ENCODE results near the gene RBM15B.
"Not testable (repeated sequence)": the region's sequence is repeated elsewhere in the genome, so short reads cannot be mapped to it uniquely, and the experiment has no call there.

The RBM15B gene

GRCh38 chr3:51384055-51384725, 6.9 kb upstream of the RBM15B start:
- peaks cover 4% of the 10 kb centered on the region for H3K4me1 ChIP-seq (ENCODE audit: insufficient read depth, low read length)
- no peaks in the 10 kb centered on the region for H3K9me3 ChIP-seq (ENCODE audit: control insufficient read depth, insufficient read depth, low read length)
- H3K9ac ChIP-seq (ENCODE audit: low read depth, low read length) = peak overlapping the region; percentile 62
- peaks cover 12% of the 10 kb centered on the region for H3K36me3 ChIP-seq (ENCODE audit: insufficient read depth, low read length)

- H3K36me3 ChIP-seq (ENCODE audit: insufficient read depth, low read length) = peaks cover 16% of the 10 kb centered on the region
- H3K4me1 ChIP-seq (ENCODE audit: insufficient read depth, low read length) = peaks cover 4% of the 10 kb centered on the region
- 0 out of 2 replicates have a peak, but pooled peaks cover 3% of the 10 kb centered on the region for H3K9me3 ChIP-seq (ENCODE audit: control insufficient read depth, insufficient read depth, low read length)
- peak within 1 kb of the TSS; percentile 81 for H3K9ac ChIP-seq (ENCODE audit: low read depth, low read length)
These were observed 6.2 kb upstream of the RBM15B start, which contains the start of gene MANF for GRCh38 chr3:51384726-51385473. Gene MANF (plus strand): TSS chr3:51385291. CDS start chr3:51385343, 52 bp downstream.

- 0 out of 2 replicates have a peak, but pooled peaks cover 5% of the 10 kb centered on the region for H3K9me3 ChIP-seq (ENCODE audit: control insufficient read depth, insufficient read depth, low read length)
- H3K4me1 ChIP-seq (ENCODE audit: insufficient read depth, low read length) = peaks cover 4% of the 10 kb centered on the region
- peak overlapping the region; percentile 81 for H3K9ac ChIP-seq (ENCODE audit: low read depth, low read length)
- peaks cover 19% of the 10 kb centered on the region for H3K36me3 ChIP-seq (ENCODE audit: insufficient read depth, low read length)
These were observed 5.4 kb upstream of the RBM15B start for GRCh38 chr3:51385621-51386091.

- H3K4me1 ChIP-seq (ENCODE audit: insufficient read depth, low read length) = peaks cover 4% of the 10 kb centered on the region
- H3K9ac ChIP-seq (ENCODE audit: low read depth, low read length) = peak overlapping the region; percentile 81
- peaks cover 19% of the 10 kb centered on the region for H3K36me3 ChIP-seq (ENCODE audit: insufficient read depth, low read length)
- H3K9me3 ChIP-seq (ENCODE audit: control insufficient read depth, insufficient read depth, low read length) = 0 out of 2 replicates have a peak, but pooled peaks cover 5% of the 10 kb centered on the region
These were observed 4.8 kb upstream of the RBM15B start for GRCh38 chr3:51386159-51386851.

GRCh38 chr3:51386852-51387229, 4.2 kb upstream of the RBM15B start:
- Histone ChIP-seq H3K4me1 (ENCODE audit: insufficient read depth, low read length) (peaks cover 4% of the 10 kb centered on the region), H3K9me3 (ENCODE audit: control insufficient read depth, insufficient read depth, low read length) (0 out of 2 replicates have a peak, but pooled peaks cover 5% of the 10 kb centered on the region), H3K36me3 (ENCODE audit: insufficient read depth, low read length) (peaks cover 19% of the 10 kb centered on the region), H3K9ac (ENCODE audit: low read depth, low read length) (0 out of 2 replicates have a peak overlapping the region, but pooled peaks have one; percentile 81)

GRCh38 chr3:51387281-51387680, 3.8 kb upstream of the RBM15B start:
- H3K9ac ChIP-seq (ENCODE audit: low read depth, low read length); H3K9me3 ChIP-seq (ENCODE audit: control insufficient read depth, insufficient read depth, low read length); H3K4me1 ChIP-seq (ENCODE audit: insufficient read depth, low read length): not testable (repeated sequence)
- H3K36me3 ChIP-seq (ENCODE audit: insufficient read depth, low read length) = peaks cover 19% of the 10 kb centered on the region

GRCh38 chr3:51388286-51389029, 2.6 kb upstream of the RBM15B start:
- Histone ChIP-seq H3K4me1 (ENCODE audit: insufficient read depth, low read length) (peaks cover 4% of the 10 kb centered on the region), H3K9me3 (ENCODE audit: control insufficient read depth, insufficient read depth, low read length) (peaks cover 8% of the 10 kb centered on the region; the same call in 1 of the 2 replicates), H3K36me3 (ENCODE audit: insufficient read depth, low read length) (peaks cover 27% of the 10 kb centered on the region), H3K9ac (ENCODE audit: low read depth, low read length) (no peak overlapping the region)

- peaks cover 37% of the 10 kb centered on the region for H3K36me3 ChIP-seq (ENCODE audit: insufficient read depth, low read length)
- peaks cover 4% of the 10 kb centered on the region for H3K4me1 ChIP-seq (ENCODE audit: insufficient read depth, low read length)
- H3K9ac ChIP-seq (ENCODE audit: low read depth, low read length) = no peak overlapping the region
- peaks cover 8% of the 10 kb centered on the region; the same call in 1 of the 2 replicates for H3K9me3 ChIP-seq (ENCODE audit: control insufficient read depth, insufficient read depth, low read length)
These were observed 1.5 kb upstream of the RBM15B start for GRCh38 chr3:51389423-51390183.

GRCh38 chr3:51390246-51391074, 625 bp upstream of the RBM15B start:
- H3K4me1 ChIP-seq (ENCODE audit: insufficient read depth, low read length) = peaks cover 4% of the 10 kb centered on the region
- peaks cover 43% of the 10 kb centered on the region for H3K36me3 ChIP-seq (ENCODE audit: insufficient read depth, low read length)
- peaks cover 8% of the 10 kb centered on the region; the same call in 1 of the 2 replicates for H3K9me3 ChIP-seq (ENCODE audit: control insufficient read depth, insufficient read depth, low read length)
- peak overlapping the region; percentile 37 for H3K9ac ChIP-seq (ENCODE audit: low read depth, low read length)

GRCh38 chr3:51391566-51392354, 675 bp downstream of the RBM15B start:
- Histone ChIP-seq H3K9me3 (ENCODE audit: control insufficient read depth, insufficient read depth, low read length) (peaks cover 8% of the 10 kb centered on the region; the same call in 1 of the 2 replicates), H3K36me3 (ENCODE audit: insufficient read depth, low read length) (peaks cover 42% of the 10 kb centered on the region), H3K4me1 (ENCODE audit: insufficient read depth, low read length) (no peaks in the 10 kb centered on the region), H3K9ac (ENCODE audit: low read depth, low read length) (peak overlapping the region; percentile 75)

GRCh38 chr3:51392355-51393133, 1.5 kb downstream of the RBM15B start:
- peaks cover 41% of the 10 kb centered on the region for H3K36me3 ChIP-seq (ENCODE audit: insufficient read depth, low read length)
- no peaks in the 10 kb centered on the region for H3K4me1 ChIP-seq (ENCODE audit: insufficient read depth, low read length)
- H3K9ac ChIP-seq (ENCODE audit: low read depth, low read length) = peak overlapping the region; percentile 75
- peaks cover 8% of the 10 kb centered on the region; the same call in 1 of the 2 replicates for H3K9me3 ChIP-seq (ENCODE audit: control insufficient read depth, insufficient read depth, low read length)

Data from ES-I3 (cell line).